GM18517 (cell line): ENCODE results near the gene CLDN12.
"Not testable (repeated sequence)": the region's sequence is repeated elsewhere in the genome, so short reads cannot be mapped to it uniquely, and the experiment has no call there.

ENCODE experiments used
- ATAC-seq: cut with Tn5 transposase; IDR thresholded peaks from one replicate; pipeline ENCODE4 v1.9.1; 2021; ENCODE audit warnings: mild to moderate bottlenecking, moderate library complexity; ENCODE audit not compliant: unreplicated experiment

CLDN12 gene

DNA sequence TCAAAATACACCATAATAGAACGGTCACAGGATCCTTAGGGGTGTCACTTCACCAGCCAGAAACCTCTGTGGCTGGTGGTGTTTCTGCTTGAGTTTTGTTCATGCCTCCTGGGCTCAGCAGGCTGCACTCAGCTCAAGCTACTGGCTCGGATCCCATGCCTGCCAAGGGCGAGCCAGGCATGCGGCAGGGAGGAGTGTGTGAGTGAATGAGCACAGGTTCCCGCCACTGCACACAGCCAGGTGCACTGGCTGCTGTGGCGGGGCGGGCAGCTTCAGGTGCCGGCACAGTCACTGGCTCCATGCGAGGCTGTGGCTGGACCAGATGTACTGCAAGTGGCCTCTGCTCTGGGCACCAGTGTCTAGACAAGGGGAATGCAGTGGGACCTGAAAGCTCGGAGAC is 29.5 kb downstream of the CLDN12 start:
- no peak for ATAC-seq

GRCh38 chr7:90433221-90433620 is 30.0 kb downstream of the CLDN12 start:
- ATAC-seq = no peak

GRCh38 chr7:90445633-90446032 is 42.4 kb downstream of the CLDN12 start:
- ATAC-seq = no peak

DNA sequence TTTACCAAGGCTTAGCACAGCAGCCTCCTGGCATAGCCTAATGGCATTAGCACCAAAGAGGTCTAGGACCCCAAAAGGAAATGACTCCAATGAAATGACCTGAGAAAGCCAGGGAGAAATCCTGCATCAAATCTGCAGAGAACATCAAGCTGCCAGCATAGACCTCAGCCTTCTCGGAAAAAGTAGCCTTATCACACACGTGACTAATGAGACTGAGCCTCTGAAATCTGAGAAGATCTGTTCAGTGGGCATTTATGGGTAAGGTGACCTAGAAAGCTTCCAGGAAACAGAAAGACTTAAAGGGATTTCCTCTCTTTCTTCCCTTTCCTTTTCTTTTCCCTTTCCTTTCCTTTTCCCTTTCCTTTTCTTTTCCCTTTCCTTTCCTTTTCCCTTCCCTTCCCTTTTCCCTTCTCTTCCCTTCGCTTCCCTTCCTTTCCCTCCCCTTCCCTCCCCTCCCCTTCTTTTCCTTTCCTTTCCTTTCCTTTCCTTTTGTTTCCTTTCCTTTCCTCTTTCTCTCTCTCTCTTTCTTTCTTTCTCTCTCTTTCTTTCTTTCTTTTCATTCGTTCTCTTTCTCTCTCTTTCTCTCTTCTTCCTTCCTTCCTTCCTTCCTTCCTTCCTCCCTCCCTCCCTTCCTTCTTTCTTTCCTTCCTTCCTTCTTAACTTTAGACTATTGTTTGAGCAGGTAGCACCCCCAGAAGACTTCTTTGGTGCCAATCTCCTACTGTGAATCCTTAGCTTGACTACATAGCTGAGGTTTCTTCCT is 43.1 kb downstream of the CLDN12 start:
- no peak for ATAC-seq

- no peak for ATAC-seq
Observed at GRCh38 chr7:90453259-90453891, 50.1 kb downstream of the CLDN12 start.

GRCh38 chr7:90453931-90454330 is 50.7 kb downstream of the CLDN12 start:
- ATAC-seq = no peak

- ATAC-seq = peak; percentile 93
Observed at GRCh38 chr7:90455163-90456030, 52.1 kb downstream of the CLDN12 start.

- no peak for ATAC-seq
Observed at GRCh38 chr7:90458104-90458503, 54.8 kb downstream of the CLDN12 start.

GRCh38 chr7:90459888-90460287 is 56.6 kb downstream of the CLDN12 start:
- ATAC-seq = no peak

GRCh38 chr7:90461219-90461618 is 58.0 kb downstream of the CLDN12 start:
- no peak for ATAC-seq

GRCh38 chr7:90463151-90463628 is 59.9 kb downstream of the CLDN12 start:
- not testable (repeated sequence) for ATAC-seq
